Activated CD4-positive, alpha-beta T cell treated with anti-CD3 and anti-CD28 coated beads, Interleukin-2, Interleukin-6, amounts not matched to agents 100 ng/mL and 50 ng/mL, durations not matched to agents 16 hours and 8 hours (primary cell): ENCODE measurements around the gene TTF2.
A peak's percentile ranks its signal among the peaks of the same experiment; 100 is the strongest.
"Not testable (repeated sequence)": the region's sequence is repeated elsewhere in the genome, so short reads cannot be mapped to it uniquely, and the experiment has no call there.

Source experiments
- DNase-seq: peaks from one replicate; pipeline ENCODE4 v3.0.0-alpha.2; 2020

Gene TTF2

DNA sequence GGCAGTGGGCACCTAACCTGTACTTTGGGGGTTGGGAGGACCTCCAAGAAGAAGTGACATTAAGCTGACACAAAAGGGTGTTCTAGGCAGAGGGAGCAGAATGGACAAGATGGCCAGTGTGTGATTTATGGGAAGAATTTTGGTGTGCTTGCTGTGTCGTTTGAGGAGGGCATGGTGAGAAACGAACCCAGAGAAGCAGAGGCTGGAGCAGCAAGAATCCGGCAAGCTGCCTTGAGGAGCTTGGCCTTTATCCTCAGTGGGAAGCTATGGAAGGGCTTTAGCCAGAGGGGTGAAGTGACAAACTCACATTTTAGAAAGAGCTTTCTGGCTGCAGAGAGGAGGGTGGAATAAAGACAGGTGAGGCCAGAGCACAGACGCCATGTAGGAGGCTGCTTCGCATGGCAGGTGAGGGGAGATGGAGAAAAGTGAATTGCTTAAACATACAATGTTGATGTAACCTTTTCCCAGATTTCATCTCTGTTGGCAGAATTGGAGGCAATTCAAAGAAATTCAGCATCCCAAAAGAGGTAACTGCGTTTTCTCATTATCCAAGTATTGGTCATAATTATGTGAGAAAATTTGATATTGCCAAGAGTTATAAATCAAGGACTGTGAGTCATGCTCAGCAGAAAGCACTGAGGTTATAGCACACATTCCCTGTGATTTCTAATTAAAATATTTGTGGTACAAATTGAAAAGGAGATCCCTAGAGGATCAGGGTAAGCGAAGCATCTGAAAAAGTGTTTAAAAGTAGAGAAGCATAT, 34.9 kb downstream of the TTF2 start:
- DNase-seq: no peak

DNA sequence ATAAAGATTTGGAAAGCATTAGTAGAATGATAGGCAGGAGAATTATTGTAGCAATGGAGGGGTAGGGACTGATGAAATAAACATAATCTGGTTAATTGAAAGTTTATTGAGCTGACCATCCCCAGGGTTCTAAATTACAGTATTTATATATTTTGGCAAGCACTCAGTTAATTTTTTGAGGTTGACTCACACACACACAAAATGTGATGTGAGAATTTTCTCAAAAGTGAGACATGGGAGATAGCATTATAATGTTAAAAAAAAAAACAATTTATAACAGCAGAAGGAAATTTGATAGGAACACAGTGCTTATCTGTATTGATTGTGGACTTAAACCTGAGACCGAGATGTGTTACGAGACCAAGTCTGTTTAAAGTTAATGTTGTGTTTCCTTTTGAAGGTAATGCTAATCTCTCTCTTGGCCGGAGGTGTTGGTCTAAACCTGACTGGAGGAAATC, 36.9 kb downstream of the TTF2 start:
- no peak for DNase-seq

DNA sequence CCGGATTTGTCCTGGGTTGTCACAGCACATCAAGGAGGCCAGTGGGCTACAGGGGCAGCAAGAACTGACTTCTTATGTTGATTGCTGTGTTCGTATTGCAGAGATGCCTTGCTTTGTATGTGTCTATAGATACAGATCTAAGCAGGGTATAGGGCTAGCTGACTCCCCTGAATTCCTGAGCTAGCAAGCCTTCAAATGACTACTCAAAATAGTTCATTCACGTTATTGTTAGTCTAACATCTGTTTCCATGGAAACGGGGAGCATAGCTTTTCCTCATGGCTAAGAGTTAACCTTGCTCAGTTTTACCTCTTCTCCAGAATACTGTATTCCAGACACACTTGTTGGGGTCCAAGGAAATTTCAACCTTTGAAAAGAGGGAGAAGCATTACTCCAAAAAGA, 37.3 kb downstream of the TTF2 start:
- no peak for DNase-seq

DNA sequence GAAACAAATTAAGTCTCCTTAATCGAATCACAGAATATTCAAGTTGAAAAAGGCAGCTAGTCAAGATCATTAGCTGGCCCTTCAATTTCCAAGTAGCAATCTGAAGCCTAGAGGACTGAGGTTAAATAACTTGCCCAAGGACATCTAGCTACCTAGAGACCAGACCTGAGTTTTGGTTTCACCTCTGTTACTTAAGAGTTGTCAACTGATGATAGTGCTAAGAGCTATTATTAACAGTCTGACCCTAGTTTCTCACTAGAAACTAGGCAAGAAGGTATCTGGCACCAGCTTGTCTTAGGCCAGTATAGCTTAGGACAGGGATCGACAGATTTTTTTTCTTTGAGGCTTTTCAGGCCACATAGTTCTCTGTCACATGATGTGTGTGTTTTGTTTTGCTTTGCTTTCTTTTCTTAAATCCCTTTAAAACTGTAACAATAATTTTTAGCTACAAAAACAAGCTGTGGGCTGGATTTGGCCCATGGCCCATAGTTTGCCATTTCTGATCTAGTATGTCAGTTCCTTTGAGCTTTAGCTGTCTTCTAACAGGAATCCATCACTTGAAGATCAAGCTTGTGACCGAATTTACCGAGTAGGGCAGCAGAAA, 38.3 kb downstream of the TTF2 start:
- no peak for DNase-seq

DNA sequence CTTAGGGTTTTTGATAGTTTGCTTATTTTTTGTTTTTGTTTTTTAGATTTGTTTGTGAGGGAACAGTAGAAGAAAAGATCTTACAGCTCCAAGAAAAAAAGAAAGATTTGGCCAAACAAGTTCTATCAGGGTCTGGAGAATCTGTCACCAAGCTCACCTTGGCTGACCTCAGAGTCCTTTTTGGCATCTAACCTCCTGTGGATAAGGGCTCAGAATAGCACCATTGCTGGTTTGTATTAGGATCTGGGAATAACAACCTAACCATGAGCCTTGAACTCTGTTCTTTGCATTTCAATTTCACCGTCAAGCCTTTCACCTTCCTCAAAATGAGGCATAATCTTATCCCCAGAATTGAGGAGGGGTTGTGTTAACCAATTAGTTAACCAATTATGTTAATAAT, 41.2 kb downstream of the TTF2 start:
- no peak for DNase-seq

DNA sequence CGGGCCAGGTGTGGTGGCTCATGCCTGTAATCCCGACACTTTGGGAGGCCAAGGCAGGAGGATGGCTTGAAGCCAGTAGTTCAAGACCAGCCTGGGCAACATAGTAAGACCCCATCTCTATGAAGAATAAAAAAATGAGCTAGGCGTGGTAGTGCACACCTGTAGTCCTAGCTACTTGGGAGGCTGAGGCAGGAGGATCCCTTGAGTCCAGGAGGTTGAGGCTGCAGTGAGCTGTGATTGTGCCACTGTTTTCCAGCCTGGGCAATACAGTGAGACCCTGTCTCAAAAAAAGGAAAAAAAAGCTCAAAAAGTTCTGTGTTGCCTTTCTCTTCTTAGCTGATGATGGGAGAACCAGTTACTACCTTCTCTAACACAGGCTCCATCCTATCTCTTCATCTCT, 41.7 kb downstream of the TTF2 start:
- not testable (repeated sequence) for DNase-seq

- no peak for DNase-seq
Observed at GRCh38 chr1:117104986-117105385, 44.9 kb downstream of the TTF2 start.

DNA sequence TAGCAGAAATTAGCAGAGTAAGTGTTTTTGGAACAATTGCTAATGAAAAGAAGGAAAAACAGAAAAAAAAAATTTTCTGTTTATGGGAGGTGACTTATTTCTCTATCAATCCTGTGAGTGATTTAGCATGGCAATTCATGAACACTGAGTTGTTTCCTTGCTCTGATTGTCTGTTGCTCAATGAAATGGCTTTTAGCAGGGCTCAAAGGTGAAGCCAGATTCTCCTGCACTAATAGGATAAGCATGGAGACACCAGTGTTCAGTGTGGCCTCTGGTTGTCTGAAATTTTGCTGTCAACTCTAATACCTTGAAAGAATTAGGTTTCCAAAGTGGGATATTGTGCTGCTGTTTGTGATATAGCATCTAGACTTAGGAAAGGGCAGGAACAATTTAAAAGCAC, 45.6 kb downstream of the TTF2 start:
- no peak for DNase-seq

GRCh38 chr1:117106478-117106877, 46.4 kb downstream of the TTF2 start:
- DNase-seq: no peak

- no peak for DNase-seq
Observed at GRCh38 chr1:117107364-117107763, 47.2 kb downstream of the TTF2 start.

- no peak for DNase-seq
Observed at GRCh38 chr1:117110774-117111173, 50.6 kb downstream of the TTF2 start.

GRCh38 chr1:117112047-117112717, 52.1 kb downstream of the TTF2 start:
- DNase-seq: no peak

- DNase-seq: no peak
Observed at GRCh38 chr1:117113199-117113598, 53.1 kb downstream of the TTF2 start.

DNA sequence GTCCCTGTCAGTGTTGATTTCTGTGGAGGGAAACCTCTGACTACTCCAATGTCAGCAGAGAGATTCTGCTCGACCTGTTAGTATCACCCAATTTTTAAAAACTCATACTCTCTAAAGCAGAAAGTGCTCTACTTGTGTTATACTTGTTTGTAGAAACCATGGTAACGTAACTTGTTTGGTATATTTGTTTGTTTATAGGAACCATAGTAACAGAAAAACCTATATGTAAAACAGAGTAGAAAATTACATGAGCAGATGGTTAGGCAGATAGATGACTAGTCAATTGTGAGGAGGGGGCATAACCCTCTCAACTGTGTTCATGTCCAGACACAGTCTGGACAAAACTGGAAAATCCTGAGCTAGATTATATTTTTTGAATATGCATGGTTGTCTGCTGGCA, 54.8 kb downstream of the TTF2 start:
- DNase-seq: no peak

- DNase-seq: no peak
Observed at GRCh38 chr1:117116090-117116783, 56.1 kb downstream of the TTF2 start.

DNA sequence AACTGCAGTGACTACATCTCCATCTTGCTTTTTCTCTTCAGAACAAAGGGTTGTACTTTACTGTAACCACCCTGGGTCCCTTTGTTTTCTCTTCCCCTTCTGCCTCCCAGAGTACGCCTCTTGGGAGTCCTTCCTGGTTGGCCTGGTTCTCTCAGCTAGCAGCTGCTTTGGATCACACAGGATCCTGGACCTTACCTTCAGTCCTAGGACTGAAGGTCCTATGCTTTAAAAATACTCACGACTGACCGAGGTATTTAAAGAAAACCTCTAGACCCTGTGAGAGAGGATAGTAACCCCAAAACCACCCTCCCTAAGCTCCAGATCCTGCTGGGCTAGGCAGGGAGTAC, 56.6 kb downstream of the TTF2 start:
- DNase-seq: no peak

DNA sequence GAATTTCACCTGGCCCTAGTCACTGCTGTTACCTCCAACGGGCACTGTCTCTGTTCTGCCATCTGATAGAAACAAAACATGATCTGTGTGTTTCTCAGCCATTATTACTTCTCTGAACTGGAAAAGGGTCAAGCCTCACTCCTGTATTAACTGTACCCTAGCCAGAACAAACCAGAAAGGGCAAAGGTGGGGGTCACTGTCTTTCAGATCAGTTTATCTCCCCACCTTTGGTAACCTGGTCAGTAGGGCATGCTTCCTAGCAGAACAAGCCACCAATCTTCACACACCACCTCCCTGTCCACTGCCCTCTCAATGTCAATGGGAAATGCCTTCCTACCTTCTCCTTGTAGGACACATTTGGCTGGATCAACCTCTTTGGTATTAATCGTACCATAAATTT, 57.6 kb downstream of the TTF2 start:
- DNase-seq: no peak

GRCh38 chr1:117118137-117118536, 58.0 kb downstream of the TTF2 start:
- no peak for DNase-seq

- DNase-seq: not testable (repeated sequence)
Observed at GRCh38 chr1:117119144-117119543, 59.0 kb downstream of the TTF2 start.

GRCh38 chr1:117120774-117121588, 60.9 kb downstream of the TTF2 start:
- DNase-seq: no peak

GRCh38 chr1:117121589-117122329, 61.6 kb downstream of the TTF2 start, which contains the start of gene TRIM45:
Gene TRIM45, minus strand, starts transcription at chr1:117121749. Its CDS starts 548 bp downstream, at chr1:117121201.
- DNase-seq: peak; percentile 92
